Measurements from ENCODE around the gene OPN4. TPM values are rescaled to one million over a fixed set of nuclear protein-coding genes. Genes with fewer than 3 reads are reported as not detected.

OPN4 gene
- total and polyA plus RNA-seq, 2 of the 8 experiments (the other 6 are each of a cell fraction or from before 2014, with no cell fraction given), result not detected

DNA sequence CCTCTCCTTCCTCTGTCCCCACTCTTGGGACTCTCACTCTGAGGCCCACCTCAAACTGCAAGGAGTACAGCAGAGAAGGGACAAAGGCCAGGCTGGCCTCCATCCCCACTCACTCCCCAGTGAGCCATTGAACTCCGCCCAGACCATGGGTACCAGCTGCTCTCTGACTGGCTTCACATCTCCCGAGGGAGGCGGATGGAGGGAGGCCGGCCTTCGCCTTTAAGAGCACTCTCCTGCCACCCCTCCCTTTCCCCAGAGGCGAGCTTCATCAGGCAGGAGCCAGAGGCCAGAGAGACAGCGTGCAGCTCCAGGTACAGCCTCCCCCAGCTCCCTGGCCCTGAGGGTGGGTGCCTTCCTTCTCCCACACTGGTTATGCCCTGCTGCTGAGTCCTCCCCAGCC lies 12.2 kb downstream of the OPN4 start (continued):
- TF ChIP-seq NANOG (IDR thresholded peaks at IDR 0.05; ENCODE audit: insufficient read depth, low read depth, low read length, poor library complexity, severe bottlenecking) (no peak), HDAC2 (IDR thresholded peaks at IDR 0.05; ENCODE audit: borderline replicate concordance in 1 of 2, low read depth in 2 of 2, low read length in 2 of 2) (no peak), TAF7 (optimal IDR thresholded peaks at IDR 0.05; ENCODE audit: borderline replicate concordance, low read depth, low read length) (no peak), SIX5 (IDR thresholded peaks at IDR 0.05; ENCODE audit: low read depth, low read length) (no peak), YY1 (IDR thresholded peaks at IDR 0.05; ENCODE audit: low read depth, low read length) (no peak), EGR1 (IDR thresholded peaks at IDR 0.05; ENCODE audit: borderline replicate concordance, low read depth, low read length) (no peak)
- TF ChIP-seq, protein P1, sequence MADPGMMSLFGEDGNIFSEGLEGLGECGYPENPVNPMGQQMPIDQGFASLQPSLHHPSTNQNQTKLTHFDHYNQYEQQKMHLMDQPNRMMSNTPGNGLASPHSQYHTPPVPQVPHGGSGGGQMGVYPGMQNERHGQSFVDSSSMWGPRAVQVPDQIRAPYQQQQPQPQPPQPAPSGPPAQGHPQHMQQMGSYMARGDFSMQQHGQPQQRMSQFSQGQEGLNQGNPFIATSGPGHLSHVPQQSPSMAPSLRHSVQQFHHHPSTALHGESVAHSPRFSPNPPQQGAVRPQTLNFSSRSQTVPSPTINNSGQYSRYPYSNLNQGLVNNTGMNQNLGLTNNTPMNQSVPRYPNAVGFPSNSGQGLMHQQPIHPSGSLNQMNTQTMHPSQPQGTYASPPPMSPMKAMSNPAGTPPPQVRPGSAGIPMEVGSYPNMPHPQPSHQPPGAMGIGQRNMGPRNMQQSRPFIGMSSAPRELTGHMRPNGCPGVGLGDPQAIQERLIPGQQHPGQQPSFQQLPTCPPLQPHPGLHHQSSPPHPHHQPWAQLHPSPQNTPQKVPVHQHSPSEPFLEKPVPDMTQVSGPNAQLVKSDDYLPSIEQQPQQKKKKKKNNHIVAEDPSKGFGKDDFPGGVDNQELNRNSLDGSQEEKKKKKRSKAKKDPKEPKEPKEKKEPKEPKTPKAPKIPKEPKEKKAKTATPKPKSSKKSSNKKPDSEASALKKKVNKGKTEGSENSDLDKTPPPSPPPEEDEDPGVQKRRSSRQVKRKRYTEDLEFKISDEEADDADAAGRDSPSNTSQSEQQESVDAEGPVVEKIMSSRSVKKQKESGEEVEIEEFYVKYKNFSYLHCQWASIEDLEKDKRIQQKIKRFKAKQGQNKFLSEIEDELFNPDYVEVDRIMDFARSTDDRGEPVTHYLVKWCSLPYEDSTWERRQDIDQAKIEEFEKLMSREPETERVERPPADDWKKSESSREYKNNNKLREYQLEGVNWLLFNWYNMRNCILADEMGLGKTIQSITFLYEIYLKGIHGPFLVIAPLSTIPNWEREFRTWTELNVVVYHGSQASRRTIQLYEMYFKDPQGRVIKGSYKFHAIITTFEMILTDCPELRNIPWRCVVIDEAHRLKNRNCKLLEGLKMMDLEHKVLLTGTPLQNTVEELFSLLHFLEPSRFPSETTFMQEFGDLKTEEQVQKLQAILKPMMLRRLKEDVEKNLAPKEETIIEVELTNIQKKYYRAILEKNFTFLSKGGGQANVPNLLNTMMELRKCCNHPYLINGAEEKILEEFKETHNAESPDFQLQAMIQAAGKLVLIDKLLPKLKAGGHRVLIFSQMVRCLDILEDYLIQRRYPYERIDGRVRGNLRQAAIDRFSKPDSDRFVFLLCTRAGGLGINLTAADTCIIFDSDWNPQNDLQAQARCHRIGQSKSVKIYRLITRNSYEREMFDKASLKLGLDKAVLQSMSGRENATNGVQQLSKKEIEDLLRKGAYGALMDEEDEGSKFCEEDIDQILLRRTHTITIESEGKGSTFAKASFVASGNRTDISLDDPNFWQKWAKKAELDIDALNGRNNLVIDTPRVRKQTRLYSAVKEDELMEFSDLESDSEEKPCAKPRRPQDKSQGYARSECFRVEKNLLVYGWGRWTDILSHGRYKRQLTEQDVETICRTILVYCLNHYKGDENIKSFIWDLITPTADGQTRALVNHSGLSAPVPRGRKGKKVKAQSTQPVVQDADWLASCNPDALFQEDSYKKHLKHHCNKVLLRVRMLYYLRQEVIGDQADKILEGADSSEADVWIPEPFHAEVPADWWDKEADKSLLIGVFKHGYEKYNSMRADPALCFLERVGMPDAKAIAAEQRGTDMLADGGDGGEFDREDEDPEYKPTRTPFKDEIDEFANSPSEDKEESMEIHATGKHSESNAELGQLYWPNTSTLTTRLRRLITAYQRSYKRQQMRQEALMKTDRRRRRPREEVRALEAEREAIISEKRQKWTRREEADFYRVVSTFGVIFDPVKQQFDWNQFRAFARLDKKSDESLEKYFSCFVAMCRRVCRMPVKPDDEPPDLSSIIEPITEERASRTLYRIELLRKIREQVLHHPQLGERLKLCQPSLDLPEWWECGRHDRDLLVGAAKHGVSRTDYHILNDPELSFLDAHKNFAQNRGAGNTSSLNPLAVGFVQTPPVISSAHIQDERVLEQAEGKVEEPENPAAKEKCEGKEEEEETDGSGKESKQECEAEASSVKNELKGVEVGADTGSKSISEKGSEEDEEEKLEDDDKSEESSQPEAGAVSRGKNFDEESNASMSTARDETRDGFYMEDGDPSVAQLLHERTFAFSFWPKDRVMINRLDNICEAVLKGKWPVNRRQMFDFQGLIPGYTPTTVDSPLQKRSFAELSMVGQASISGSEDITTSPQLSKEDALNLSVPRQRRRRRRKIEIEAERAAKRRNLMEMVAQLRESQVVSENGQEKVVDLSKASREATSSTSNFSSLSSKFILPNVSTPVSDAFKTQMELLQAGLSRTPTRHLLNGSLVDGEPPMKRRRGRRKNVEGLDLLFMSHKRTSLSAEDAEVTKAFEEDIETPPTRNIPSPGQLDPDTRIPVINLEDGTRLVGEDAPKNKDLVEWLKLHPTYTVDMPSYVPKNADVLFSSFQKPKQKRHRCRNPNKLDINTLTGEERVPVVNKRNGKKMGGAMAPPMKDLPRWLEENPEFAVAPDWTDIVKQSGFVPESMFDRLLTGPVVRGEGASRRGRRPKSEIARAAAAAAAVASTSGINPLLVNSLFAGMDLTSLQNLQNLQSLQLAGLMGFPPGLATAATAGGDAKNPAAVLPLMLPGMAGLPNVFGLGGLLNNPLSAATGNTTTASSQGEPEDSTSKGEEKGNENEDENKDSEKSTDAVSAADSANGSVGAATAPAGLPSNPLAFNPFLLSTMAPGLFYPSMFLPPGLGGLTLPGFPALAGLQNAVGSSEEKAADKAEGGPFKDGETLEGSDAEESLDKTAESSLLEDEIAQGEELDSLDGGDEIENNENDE (IDR thresholded peaks at IDR 0.05; ENCODE audit: insufficient replicate concordance, low read length), result no peak

All from H1 (cell line).